HEK293 (cell line): ENCODE data around the gene IBA57.

Experiments used
- FEZF1 ChIP-seq: fragments of 450-650 bp; formaldehyde crosslinking; IDR thresholded peaks from 2 replicates; pipeline ENCODE4 v1.5.1; 2016; ENCODE audit warnings: missing biosample characterization, missing genetic modification characterization
- GFI1B ChIP-seq: fragments of 450-650 bp; formaldehyde crosslinking; IDR thresholded peaks from 2 replicates; pipeline ENCODE4 v1.5.1; 2016; ENCODE audit warnings: missing biosample characterization, missing genetic modification characterization
- GLI4 ChIP-seq: fragments of 450-650 bp; formaldehyde crosslinking; IDR thresholded peaks from 2 replicates; pipeline ENCODE4 v1.5.1; 2016; ENCODE audit warnings: missing biosample characterization, missing genetic modification characterization
- KLF8 ChIP-seq: fragments of 450-650 bp; formaldehyde crosslinking; IDR thresholded peaks from 2 replicates; pipeline ENCODE4 v1.5.1; 2016; ENCODE audit warnings: missing biosample characterization, missing genetic modification characterization
- PRDM1 ChIP-seq: fragments of 450-650 bp; formaldehyde crosslinking; IDR thresholded peaks from 2 replicates; pipeline ENCODE4; 2016; ENCODE audit warnings: missing biosample characterization, missing genetic modification characterization
- SCRT2 ChIP-seq: fragments of 450-650 bp; formaldehyde crosslinking; IDR thresholded peaks from 2 replicates; pipeline ENCODE4 v1.5.1; 2016; ENCODE audit warnings: missing biosample characterization, missing genetic modification characterization
- WT1 ChIP-seq: fragments of 450-650 bp; formaldehyde crosslinking; IDR thresholded peaks from 2 replicates; pipeline ENCODE4 v1.5.1; 2016; ENCODE audit warnings: missing biosample characterization, missing genetic modification characterization
- ZBTB8A ChIP-seq: fragments of 450-650 bp; formaldehyde crosslinking; IDR thresholded peaks from 2 replicates; pipeline ENCODE4 v1.5.1; 2016; ENCODE audit warnings: missing biosample characterization, missing genetic modification characterization
- ZFP3 ChIP-seq: fragments of 450-650 bp; formaldehyde crosslinking; IDR thresholded peaks from 2 replicates; pipeline ENCODE4 v1.5.1; 2016; ENCODE audit warnings: low read depth, missing biosample characterization, missing genetic modification characterization
- ZFP41 ChIP-seq: fragments of 450-650 bp; formaldehyde crosslinking; IDR thresholded peaks from 2 replicates; pipeline ENCODE4 v1.5.1; 2016; ENCODE audit warnings: missing biosample characterization, missing genetic modification characterization, borderline replicate concordance
- ZNF112 ChIP-seq: fragments of 450-650 bp; formaldehyde crosslinking; IDR thresholded peaks from 2 replicates; pipeline ENCODE4 v1.5.0; 2017; ENCODE audit warnings: missing biosample characterization, missing genetic modification characterization
- ZNF114 ChIP-seq: fragments of 450-650 bp; formaldehyde crosslinking; IDR thresholded peaks from 2 replicates; pipeline ENCODE4 v1.5.0; 2017; ENCODE audit warnings: missing biosample characterization, missing genetic modification characterization
- ZNF132 ChIP-seq: fragments of 450-650 bp; formaldehyde crosslinking; IDR thresholded peaks from 2 replicates; pipeline ENCODE4 v1.5.1; 2017; ENCODE audit warnings: missing biosample characterization, missing genetic modification characterization, borderline replicate concordance
- ZNF140 ChIP-seq: fragments of 450-650 bp; formaldehyde crosslinking; IDR thresholded peaks from 2 replicates; pipeline ENCODE4 v1.5.1; 2016; ENCODE audit warnings: missing biosample characterization, missing genetic modification characterization
- ZNF146 ChIP-seq: fragments of 450-650 bp; formaldehyde crosslinking; IDR thresholded peaks from 2 replicates; pipeline ENCODE4 v1.5.1; 2016; ENCODE audit warnings: missing biosample characterization, missing genetic modification characterization
- ZNF155 ChIP-seq: fragments of 450-650 bp; formaldehyde crosslinking; IDR thresholded peaks from 2 replicates; pipeline ENCODE4 v1.5.1; 2016; ENCODE audit warnings: missing biosample characterization, missing genetic modification characterization
- ZNF169 ChIP-seq: fragments of 450-650 bp; formaldehyde crosslinking; IDR thresholded peaks from 2 replicates; pipeline ENCODE4 v1.5.1; 2016; ENCODE audit warnings: missing biosample characterization, missing genetic modification characterization
- ZNF274 ChIP-seq, 2 experiments: fragments of 200-500 bp in 1 of 2; fragments of 450-650 bp in 1 of 2; sonication (Bioruptor generic) in 1 of 2; formaldehyde crosslinking in 1 of 2; IDR thresholded peaks; 2 replicates each; pipeline versions ENCODE4 v1.5.1 to v1.6.1; 2014 to 2016; ENCODE audit warnings: borderline replicate concordance in 1 of 2, inconsistent platforms in 1 of 2, low read length in 1 of 2, missing biosample characterization in 1 of 2, missing genetic modification characterization in 1 of 2
- ZNF324 ChIP-seq: fragments of 450-650 bp; formaldehyde crosslinking; IDR thresholded peaks from 2 replicates; pipeline ENCODE4 v1.5.1; 2016; ENCODE audit warnings: missing biosample characterization, missing genetic modification characterization
- ZNF350 ChIP-seq: fragments of 450-650 bp; formaldehyde crosslinking; IDR thresholded peaks from 2 replicates; pipeline ENCODE4 v1.5.0; 2017; ENCODE audit warnings: missing biosample characterization, mild to moderate bottlenecking, missing genetic modification characterization
- ZNF426 ChIP-seq: fragments of 450-650 bp; formaldehyde crosslinking; IDR thresholded peaks from 2 replicates; pipeline ENCODE4 v1.5.1; 2017; ENCODE audit warnings: missing biosample characterization, missing genetic modification characterization, mild to moderate bottlenecking, inconsistent platforms, moderate library complexity
- ZNF501 ChIP-seq: fragments of 450-650 bp; formaldehyde crosslinking; IDR thresholded peaks from 2 replicates; pipeline ENCODE4 v1.5.1; 2016; ENCODE audit warnings: missing biosample characterization, missing genetic modification characterization
- ZNF544 ChIP-seq: fragments of 450-650 bp; formaldehyde crosslinking; IDR thresholded peaks from 2 replicates; pipeline ENCODE4 v1.5.0; 2017; ENCODE audit warnings: missing biosample characterization, missing genetic modification characterization
- ZNF548 ChIP-seq: fragments of 450-650 bp; formaldehyde crosslinking; IDR thresholded peaks from 2 replicates; pipeline ENCODE4 v1.5.1; 2016; ENCODE audit warnings: missing biosample characterization, missing genetic modification characterization
- ZNF585B ChIP-seq: fragments of 450-650 bp; formaldehyde crosslinking; IDR thresholded peaks from 2 replicates; pipeline ENCODE4 v1.5.1; 2016; ENCODE audit warnings: missing biosample characterization, missing genetic modification characterization
- ZNF670 ChIP-seq: fragments of 450-650 bp; formaldehyde crosslinking; IDR thresholded peaks from 2 replicates; pipeline ENCODE4 v1.5.1; 2016; ENCODE audit warnings: missing biosample characterization, missing genetic modification characterization, low read depth
- ZNF843 ChIP-seq: fragments of 450-650 bp; formaldehyde crosslinking; IDR thresholded peaks from 2 replicates; pipeline ENCODE4 v1.5.1; 2016; ENCODE audit warnings: missing biosample characterization, missing genetic modification characterization
- ZSCAN30 ChIP-seq: fragments of 450-650 bp; IDR thresholded peaks from 2 replicates; pipeline ENCODE4 v1.5.1; 2018; ENCODE audit warnings: missing biosample characterization, mild to moderate bottlenecking, missing genetic modification characterization, moderate library complexity
- TF ChIP-seq, protein P1 (sequence below): fragments of 450-650 bp; IDR thresholded peaks from 2 replicates; pipeline ENCODE4 v1.5.1; 2018; ENCODE audit warnings: missing biosample characterization, mild to moderate bottlenecking, missing genetic modification characterization
- TF ChIP-seq, protein P2 (sequence below): fragments of 450-650 bp; formaldehyde crosslinking; IDR thresholded peaks from 2 replicates; pipeline ENCODE4 v1.5.1; 2016; ENCODE audit warnings: missing biosample characterization, missing genetic modification characterization
- TF ChIP-seq, protein P3 (sequence below): fragments of 450-650 bp; formaldehyde crosslinking; IDR thresholded peaks from 2 replicates; pipeline ENCODE4 v1.5.1; 2016; ENCODE audit warnings: missing biosample characterization, missing genetic modification characterization, low read depth
- TF ChIP-seq, protein P4 (sequence below): fragments of 450-650 bp; formaldehyde crosslinking; IDR thresholded peaks from 2 replicates; pipeline ENCODE4; 2016; ENCODE audit warnings: missing biosample characterization, missing genetic modification characterization
- TF ChIP-seq, protein P5 (sequence below): fragments of 450-650 bp; formaldehyde crosslinking; IDR thresholded peaks from 2 replicates; pipeline ENCODE4 v1.5.1; 2017; ENCODE audit warnings: missing biosample characterization, missing genetic modification characterization

IBA57 gene

DNA sequence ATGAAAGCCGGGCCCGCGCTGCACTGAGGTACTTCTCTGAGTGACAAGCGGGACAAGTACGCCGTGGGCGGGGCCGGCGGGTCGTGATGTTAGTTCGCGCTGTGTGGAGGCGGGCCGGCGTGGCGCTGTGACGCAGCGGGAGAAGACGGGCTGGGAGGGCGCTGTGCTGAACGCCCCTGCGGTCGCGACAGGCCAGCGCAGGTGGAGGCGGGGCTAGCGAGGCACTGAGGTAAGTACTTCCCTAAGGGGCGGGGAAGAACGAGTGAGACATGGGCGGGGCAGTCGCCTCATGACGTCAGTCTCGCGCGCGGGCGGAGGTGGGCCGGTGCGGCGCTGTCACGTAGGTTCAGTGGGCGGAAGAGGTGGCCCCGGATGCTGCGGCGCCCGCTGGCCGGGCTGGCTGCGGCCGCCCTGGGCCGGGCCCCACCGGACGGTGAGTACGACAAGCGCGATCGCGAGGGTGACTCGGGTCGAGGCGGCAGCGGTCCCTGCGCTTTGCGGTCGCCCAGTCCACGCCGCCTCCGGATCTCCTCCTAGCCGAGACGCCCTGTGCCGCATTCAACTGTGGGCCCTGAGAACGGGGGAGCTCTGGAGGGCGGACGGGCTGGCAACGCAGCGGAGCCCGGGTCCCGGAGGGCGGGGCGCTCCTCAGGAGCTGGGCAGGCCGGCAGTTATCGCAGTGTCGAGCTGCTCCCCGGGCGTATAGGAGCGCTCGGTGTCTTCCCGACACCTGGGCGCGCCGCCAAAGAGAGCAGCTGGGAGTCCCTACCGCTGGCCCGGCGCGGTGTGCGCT is 25.5 kb upstream of the IBA57 start, which contains the start of gene GUK1 (continued):
- TF ChIP-seq GLI4 (peak; percentile 74; the same call in 1 of the 2 replicates), ZNF155 (tag by site-specific recombination) (no peak), WT1 (peak; percentile 90), FEZF1 (tag by site-specific recombination) (no peak), ZBTB8A (peak; percentile 100), ZNF501 (tag by site-specific recombination) (peak; percentile 74; the same call in 1 of the 2 replicates), ZNF140 (tag by site-specific recombination) (no peak), ZFP3 (tag by site-specific recombination) (no peak), KLF8 (tag by site-specific recombination) (peak; percentile 100), ZNF114 (tag by site-specific recombination) (no peak), ZFP41 (tag by site-specific recombination) (no peak), PRDM1 (no peak), ZSCAN30 (tag by site-specific recombination) (peak; percentile 98), ZNF112 (tag by site-specific recombination) (no peak), ZNF548 (no peak), ZNF585B (tag by site-specific recombination) (no peak), ZNF843 (tag by site-specific recombination) (peak; percentile 67), ZNF670 (tag by site-specific recombination) (no peak), ZNF132 (tag by site-specific recombination) (no peak), ZNF324 (tag by site-specific recombination) (peak; percentile 63), ZNF544 (tag by site-specific recombination) (no peak), ZNF146 (peak; percentile 27; the same call in 1 of the 2 replicates), ZNF274 (IDR thresholded peaks at IDR 0.05; ENCODE audit: low read length) (no peak), ZNF274 (tag by site-specific recombination; IDR thresholded peaks at IDR 0.05; ENCODE audit: borderline replicate concordance) (no peak), SCRT2 (no peak; the same call in 1 of the 2 replicates), ZNF169 (tag by site-specific recombination) (no peak), ZNF350 (tag by site-specific recombination) (no peak), GFI1B (no peak), ZNF426 (no peak)
- TF ChIP-seq, protein P1, sequence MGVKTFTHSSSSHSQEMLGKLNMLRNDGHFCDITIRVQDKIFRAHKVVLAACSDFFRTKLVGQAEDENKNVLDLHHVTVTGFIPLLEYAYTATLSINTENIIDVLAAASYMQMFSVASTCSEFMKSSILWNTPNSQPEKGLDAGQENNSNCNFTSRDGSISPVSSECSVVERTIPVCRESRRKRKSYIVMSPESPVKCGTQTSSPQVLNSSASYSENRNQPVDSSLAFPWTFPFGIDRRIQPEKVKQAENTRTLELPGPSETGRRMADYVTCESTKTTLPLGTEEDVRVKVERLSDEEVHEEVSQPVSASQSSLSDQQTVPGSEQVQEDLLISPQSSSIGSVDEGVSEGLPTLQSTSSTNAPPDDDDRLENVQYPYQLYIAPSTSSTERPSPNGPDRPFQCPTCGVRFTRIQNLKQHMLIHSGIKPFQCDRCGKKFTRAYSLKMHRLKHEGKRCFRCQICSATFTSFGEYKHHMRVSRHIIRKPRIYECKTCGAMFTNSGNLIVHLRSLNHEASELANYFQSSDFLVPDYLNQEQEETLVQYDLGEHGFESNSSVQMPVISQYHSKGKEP: peak; percentile 70; the same call in 1 of the 2 replicates
- TF ChIP-seq, protein P2, sequence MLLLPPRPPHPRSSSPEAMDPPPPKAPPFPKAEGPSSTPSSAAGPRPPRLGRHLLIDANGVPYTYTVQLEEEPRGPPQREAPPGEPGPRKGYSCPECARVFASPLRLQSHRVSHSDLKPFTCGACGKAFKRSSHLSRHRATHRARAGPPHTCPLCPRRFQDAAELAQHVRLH (tag by site-specific recombination): no peak
- TF ChIP-seq, protein P3, sequence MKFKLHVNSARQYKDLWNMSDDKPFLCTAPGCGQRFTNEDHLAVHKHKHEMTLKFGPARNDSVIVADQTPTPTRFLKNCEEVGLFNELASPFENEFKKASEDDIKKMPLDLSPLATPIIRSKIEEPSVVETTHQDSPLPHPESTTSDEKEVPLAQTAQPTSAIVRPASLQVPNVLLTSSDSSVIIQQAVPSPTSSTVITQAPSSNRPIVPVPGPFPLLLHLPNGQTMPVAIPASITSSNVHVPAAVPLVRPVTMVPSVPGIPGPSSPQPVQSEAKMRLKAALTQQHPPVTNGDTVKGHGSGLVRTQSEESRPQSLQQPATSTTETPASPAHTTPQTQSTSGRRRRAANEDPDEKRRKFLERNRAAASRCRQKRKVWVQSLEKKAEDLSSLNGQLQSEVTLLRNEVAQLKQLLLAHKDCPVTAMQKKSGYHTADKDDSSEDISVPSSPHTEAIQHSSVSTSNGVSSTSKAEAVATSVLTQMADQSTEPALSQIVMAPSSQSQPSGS (tag by site-specific recombination): peak; percentile 99
- TF ChIP-seq, protein P4, sequence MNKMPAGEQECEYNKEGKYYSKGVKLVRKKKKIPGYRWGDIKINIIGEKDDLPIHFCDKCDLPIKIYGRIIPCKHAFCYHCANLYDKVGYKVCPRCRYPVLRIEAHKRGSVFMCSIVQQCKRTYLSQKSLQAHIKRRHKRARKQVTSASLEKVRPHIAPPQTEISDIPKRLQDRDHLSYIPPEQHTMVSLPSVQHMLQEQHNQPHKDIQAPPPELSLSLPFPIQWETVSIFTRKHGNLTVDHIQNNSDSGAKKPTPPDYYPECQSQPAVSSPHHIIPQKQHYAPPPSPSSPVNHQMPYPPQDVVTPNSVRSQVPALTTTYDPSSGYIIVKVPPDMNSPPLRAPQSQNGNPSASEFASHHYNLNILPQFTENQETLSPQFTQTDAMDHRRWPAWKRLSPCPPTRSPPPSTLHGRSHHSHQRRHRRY (tag by site-specific recombination): no peak
- TF ChIP-seq, protein P5, sequence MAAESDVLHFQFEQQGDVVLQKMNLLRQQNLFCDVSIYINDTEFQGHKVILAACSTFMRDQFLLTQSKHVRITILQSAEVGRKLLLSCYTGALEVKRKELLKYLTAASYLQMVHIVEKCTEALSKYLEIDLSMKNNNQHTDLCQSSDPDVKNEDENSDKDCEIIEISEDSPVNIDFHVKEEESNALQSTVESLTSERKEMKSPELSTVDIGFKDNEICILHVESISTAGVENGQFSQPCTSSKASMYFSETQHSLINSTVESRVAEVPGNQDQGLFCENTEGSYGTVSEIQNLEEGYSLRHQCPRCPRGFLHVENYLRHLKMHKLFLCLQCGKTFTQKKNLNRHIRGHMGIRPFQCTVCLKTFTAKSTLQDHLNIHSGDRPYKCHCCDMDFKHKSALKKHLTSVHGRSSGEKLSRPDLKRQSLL (tag by site-specific recombination): no peak; the same call in 1 of the 2 replicates
